H9 (cell line): ENCODE results near the gene CCZ1. TPM values are rescaled to one million over a fixed set of nuclear protein-coding genes. Genes with fewer than 3 reads are reported as not detected.

ENCODE experiments used
- DNase-seq: peaks from one replicate; pipeline ENCODE4 v3.0.0-alpha.2; 2017
- H2AFZ ChIP-seq: one replicate; pipeline ENCODE4 v1.6.1; 2013; ENCODE audit warnings: mild to moderate bottlenecking, low read length, control low read depth, moderate library complexity
- H2AK5ac ChIP-seq: 2 replicates; pipeline ENCODE4 v1.6.1; 2013; ENCODE audit warnings: low read length, control low read depth, mixed read lengths; ENCODE audit not compliant: insufficient read length
- H2BK120ac ChIP-seq: one replicate; pipeline ENCODE4 v1.6.1; 2013; ENCODE audit warnings: low read depth, mild to moderate bottlenecking, low read length, control low read depth, inconsistent platforms; ENCODE audit not compliant: poor library complexity, severe bottlenecking
- H2BK12ac ChIP-seq: 2 replicates; pipeline ENCODE4 v1.6.1; 2013; ENCODE audit warnings: low read length, control low read depth, mixed read lengths, low read depth; ENCODE audit not compliant: insufficient read length
- H2BK15ac ChIP-seq: 2 replicates; pipeline ENCODE4 v1.6.1; 2013; ENCODE audit warnings: low read depth, low read length, control low read depth
- H2BK20ac ChIP-seq: one replicate; pipeline ENCODE4 v1.6.1; 2013; ENCODE audit warnings: low read depth, mild to moderate bottlenecking, low read length, control low read depth, inconsistent platforms; ENCODE audit not compliant: poor library complexity, severe bottlenecking
- H2BK5ac ChIP-seq: 2 replicates; pipeline ENCODE4 v1.6.1; 2013; ENCODE audit warnings: low read length, control low read depth, mixed read lengths; ENCODE audit not compliant: insufficient read length
- H3K14ac ChIP-seq: 2 replicates; pipeline ENCODE4 v1.6.1; 2013; ENCODE audit warnings: low read length, control low read depth; ENCODE audit not compliant: insufficient read depth
- H3K18ac ChIP-seq: 2 replicates; pipeline ENCODE4 v1.6.1; 2013; ENCODE audit warnings: low read depth, mild to moderate bottlenecking, mixed read lengths, low read length, control low read depth; ENCODE audit not compliant: insufficient read length
- H3K23ac ChIP-seq: 2 replicates; pipeline ENCODE4 v1.6.1; 2013; ENCODE audit warnings: low read length, control low read depth, mixed read lengths, low read depth; ENCODE audit not compliant: insufficient read length
- H3K23me2 ChIP-seq: 2 replicates; pipeline ENCODE4 v1.6.1; 2013; ENCODE audit warnings: low read depth, mild to moderate bottlenecking, mixed read lengths, low read length, control low read depth; ENCODE audit not compliant: insufficient read length, poor library complexity, severe bottlenecking
- H3K27ac ChIP-seq: 2 replicates; pipeline ENCODE4 v1.5.1; 2013; ENCODE audit warnings: low read length, control low read depth, mixed read lengths, low read depth; ENCODE audit not compliant: insufficient read length
- H3K27me3 ChIP-seq: 2 replicates; pipeline ENCODE4 v1.6.1; 2013; ENCODE audit warnings: low read length, control low read depth, inconsistent platforms; ENCODE audit not compliant: insufficient read depth
- H3K4ac ChIP-seq: 2 replicates; pipeline ENCODE4 v1.6.1; 2013; ENCODE audit warnings: low read depth, mild to moderate bottlenecking, control low read depth, inconsistent platforms, low read length, moderate library complexity
- H3K4me1 ChIP-seq: 2 replicates; pipeline ENCODE4 v1.6.1; 2013; ENCODE audit warnings: low read length, control low read depth, inconsistent platforms; ENCODE audit not compliant: insufficient read depth
- H3K4me2 ChIP-seq: 2 replicates; pipeline ENCODE4 v1.6.1; 2013; ENCODE audit warnings: low read length, control low read depth, mixed read lengths; ENCODE audit not compliant: insufficient read length, insufficient read depth
- H3K56ac ChIP-seq: 2 replicates; pipeline ENCODE4 v1.6.1; 2013; ENCODE audit warnings: low read depth, mild to moderate bottlenecking, mixed read lengths, low read length, control low read depth; ENCODE audit not compliant: insufficient read length
- H3K79me1 ChIP-seq: 2 replicates; pipeline ENCODE4 v1.6.1; 2013; ENCODE audit warnings: low read depth, mild to moderate bottlenecking, moderate library complexity, low read length, control low read depth, inconsistent platforms; ENCODE audit not compliant: insufficient read depth, poor library complexity, severe bottlenecking
- H3K79me2 ChIP-seq: 2 replicates; pipeline ENCODE4 v1.6.1; 2013; ENCODE audit warnings: low read length, control low read depth, inconsistent platforms; ENCODE audit not compliant: insufficient read depth
- H3K9ac ChIP-seq: 2 replicates; pipeline ENCODE4 v1.6.1; 2013; ENCODE audit warnings: low read length, control low read depth, mixed read lengths; ENCODE audit not compliant: insufficient read length; ENCODE audit errors: extremely low read depth
- H3K9me3 ChIP-seq: one replicate; pipeline ENCODE4 v1.6.1; 2013; ENCODE audit warnings: low read depth, low read length, inconsistent platforms; ENCODE audit not compliant: control insufficient read depth
- H3T11ph ChIP-seq: one replicate; pipeline ENCODE4 v1.6.1; 2013; ENCODE audit warnings: mild to moderate bottlenecking, low read length, control low read depth, inconsistent platforms
- H4K20me1 ChIP-seq: one replicate; pipeline ENCODE4 v1.6.1; 2013; ENCODE audit not compliant: control insufficient read depth, insufficient read length, insufficient read depth
- H4K5ac ChIP-seq: 2 replicates; pipeline ENCODE4 v1.6.1; 2013; ENCODE audit warnings: low read depth, mild to moderate bottlenecking, mixed read lengths, low read length, control low read depth; ENCODE audit not compliant: insufficient read length
- H4K8ac ChIP-seq: replicated peaks from 2 replicates; pipeline ENCODE4 v1.6.1; 2013; ENCODE audit warnings: low read length, control low read depth, mixed read lengths, low read depth; ENCODE audit not compliant: insufficient read length
- H4K91ac ChIP-seq: 2 replicates; pipeline ENCODE4 v1.6.1; 2013; ENCODE audit warnings: low read depth, mild to moderate bottlenecking, moderate library complexity, mixed read lengths, low read length, control low read depth; ENCODE audit not compliant: insufficient read length
- H3K27ac Mint-ChIP-seq, 3 experiments: 2 replicates in 2 of 3; 3 replicates in 1 of 3; pipeline ENCODE4 v1.8.0; 2020 to 2021; ENCODE audit warnings: mixed read lengths in 3 of 3, mild to moderate bottlenecking in 1 of 3, moderate library complexity in 1 of 3
- H3K27me3 Mint-ChIP-seq: 2 replicates; pipeline ENCODE4 v1.8.0; 2021; ENCODE audit warnings: low read depth, mild to moderate bottlenecking, moderate library complexity, mixed read lengths
- H3K36me3 Mint-ChIP-seq, 3 experiments: 2 replicates in 2 of 3; 3 replicates in 1 of 3; pipeline ENCODE4 v1.8.0; 2020 to 2021; ENCODE audit warnings: low read depth in 3 of 3, mixed read lengths in 3 of 3; ENCODE audit not compliant: insufficient read depth in 1 of 3
- H3K4me1 Mint-ChIP-seq, 2 experiments: 2 replicates each; pipeline ENCODE4 v1.8.0; 2020; ENCODE audit warnings: mixed read lengths in 2 of 2
- H3K4me3 Mint-ChIP-seq, 2 experiments: 2 replicates in 1 of 2; 3 replicates in 1 of 2; pipeline ENCODE4 v1.8.0; 2020 to 2021; ENCODE audit warnings: mild to moderate bottlenecking in 2 of 2, mixed read lengths in 2 of 2, moderate library complexity in 1 of 2
- H3K9me3 Mint-ChIP-seq, 2 experiments: 2 replicates in 1 of 2; 3 replicates in 1 of 2; pipeline ENCODE4 v1.8.0; 2020; ENCODE audit warnings: mild to moderate bottlenecking in 2 of 2, mixed read lengths in 2 of 2, moderate library complexity in 1 of 2
- CTCF ChIP-seq: fragments of 200-600 bp; sonication (generic); conservative IDR thresholded peaks from 3 replicates; pipeline ENCODE4 v1.8.0; 2021; ENCODE audit warnings: antibody characterized with exemption, mild to moderate bottlenecking
- WGBS: extraction: QIAGEN DNeasy Blood & Tissue Kit; methylation state at CpG from one replicate; pipeline ENCODE4 v1.1.7; 2013; ENCODE audit warnings: missing lambda C conversion rate, low lambda C conversion rate, mixed read lengths; ENCODE audit not compliant: insufficient read length; ENCODE audit errors: extremely low coverage; 5-methylcytosine and 5-hydroxymethylcytosine counted together
- total RNA-seq: library from RNA; stranded (reverse); gene quantifications from 2 replicates; pipeline ENCODE4 v1.2.1, GENCODE V29; 2021

CCZ1 gene
- total RNA-seq, 1 experiment from 2014 or later = 139 TPM

GRCh38 chr7:5869691-5870090 is 28.8 kb upstream of the CCZ1 start:
- H3K56ac ChIP-seq = no peak overlapping the region
- peaks cover 0 to 7% of the 10 kb centered on the region in 2 experiments; a peak in 3 of 5 replicates for H3K9me3 Mint-ChIP-seq

More at GRCh38 chr7:5869691-5870090, 28.8 kb upstream of the CCZ1 start:
- Histone ChIP-seq H3K14ac (no peak overlapping the region), H3K27me3 (no peaks in the 10 kb centered on the region), H2AK5ac (no peak overlapping the region), H2BK15ac (no peak overlapping the region), H4K8ac (no peak overlapping the region), H2AFZ (no peak overlapping the region), H3K27ac (no peak overlapping the region), H2BK5ac (no peak overlapping the region), H4K5ac (no peak overlapping the region), H2BK120ac (no peak overlapping the region), H3K79me2 (no peaks in the 10 kb centered on the region), H4K91ac (no peak overlapping the region), H3T11ph (no peak overlapping the region), H3K4me2 (no peak overlapping the region), H3K18ac (no peak overlapping the region), H3K9me3 (no peaks in the 10 kb centered on the region), H3K79me1 (no peaks in the 10 kb centered on the region), H3K9ac (no peak overlapping the region), H3K4ac (no peak overlapping the region), H3K4me1 (no peaks in the 10 kb centered on the region), H3K23ac (no peak overlapping the region), H4K20me1 (no peaks in the 10 kb centered on the region), H3K23me2 (no peaks in the 10 kb centered on the region), H2BK12ac (no peak overlapping the region), H2BK20ac (no peak overlapping the region)
- Mint-ChIP-seq H3K4me3 (no peak overlapping the region; a peak in 1 of 5 replicates), H3K27me3 (no peaks in the 10 kb centered on the region; the same call in 1 of the 2 replicates), H3K27ac (peak overlapping the region in 1 of 3 experiments; percentile 19; a peak in 2 of 7 replicates), H3K36me3 (peaks cover 0 to 5% (median 0%) of the 10 kb centered on the region in 3 experiments; a peak in 1 of 7 replicates), H3K4me1 (peaks cover 9 to 10% of the 10 kb centered on the region in 2 experiments)
- WGBS = no CpG with 5 or more reads among the region's 13 CpGs
- no peak for DNase-seq
- no peak for TF ChIP-seq CTCF
